HG03342 (cell line): ENCODE data around the gene KLHDC8B.

Source experiments
- ATAC-seq: cut with Tn5 transposase; IDR thresholded peaks from one replicate; pipeline ENCODE4 v1.9.1; 2021; ENCODE audit warnings: mild to moderate bottlenecking, moderate library complexity; ENCODE audit not compliant: unreplicated experiment

The KLHDC8B gene

GRCh38 chr3:49158103-49158709 is 13.2 kb upstream of the KLHDC8B start:
- ATAC-seq = no peak

- no peak for ATAC-seq
Observed at GRCh38 chr3:49158792-49159191, 12.6 kb upstream of the KLHDC8B start.

- no peak for ATAC-seq
Observed at GRCh38 chr3:49161197-49161596, 10.2 kb upstream of the KLHDC8B start.

- ATAC-seq = no peak
Observed at GRCh38 chr3:49161808-49162530, 9.4 kb upstream of the KLHDC8B start.

- ATAC-seq = no peak
Observed at GRCh38 chr3:49162751-49163419, 8.5 kb upstream of the KLHDC8B start.

- ATAC-seq = no peak
Observed at GRCh38 chr3:49163609-49164008, 7.8 kb upstream of the KLHDC8B start.

- ATAC-seq = no peak
Observed at GRCh38 chr3:49164983-49165720, 6.2 kb upstream of the KLHDC8B start.

- peak; percentile 68 for ATAC-seq
Observed at GRCh38 chr3:49165771-49166751, 5.3 kb upstream of the KLHDC8B start, which contains the start of gene CCDC71. Gene CCDC71, minus strand, starts transcription at chr3:49166331. Its CDS starts 2,123 bp downstream, at chr3:49164208.

GRCh38 chr3:49166752-49167556 is 4.4 kb upstream of the KLHDC8B start:
- ATAC-seq = no peak

- no peak for ATAC-seq
Observed at GRCh38 chr3:49170744-49171118, 667 bp upstream of the KLHDC8B start.

- no peak for ATAC-seq
Observed at GRCh38 chr3:49171775-49172500, 540 bp downstream of the KLHDC8B start.

GRCh38 chr3:49172551-49173041 is 1.2 kb downstream of the KLHDC8B start:
- ATAC-seq = no peak

GRCh38 chr3:49173116-49173791 is 1.9 kb downstream of the KLHDC8B start:
- no peak for ATAC-seq

- no peak for ATAC-seq
Observed at GRCh38 chr3:49173792-49174170, 2.4 kb downstream of the KLHDC8B start.

- no peak for ATAC-seq
Observed at GRCh38 chr3:49174397-49174985, 3.1 kb downstream of the KLHDC8B start.

- ATAC-seq = no peak
Observed at GRCh38 chr3:49175530-49175929, 4.1 kb downstream of the KLHDC8B start.

GRCh38 chr3:49177073-49177472 is 5.7 kb downstream of the KLHDC8B start:
- ATAC-seq = no peak

- ATAC-seq = no peak
Observed at GRCh38 chr3:49180116-49180515, 8.7 kb downstream of the KLHDC8B start.
